A673 (cell line): ENCODE results near the gene PCDHA4. TPM values are rescaled to one million over a fixed set of nuclear protein-coding genes. Genes with fewer than 3 reads are reported as not detected.

Source experiments
- BruUV-seq: library from RNA; stranded (reverse); fragments of 400-500 nt; replicated peaks from 2 replicates; lab custom pipeline; 2021; lab: Mats Ljungman, UMichigan
- CTCF ChIA-PET: fragments of 300-600 bp; sonication (Branson Sonifier 250); formaldehyde crosslinking; loops from one replicate; lab custom pipeline; 2022; ENCODE audit warnings: antibody characterized with exemption; lab: Charles Lee
- POLR2A ChIA-PET: fragments of 300-600 bp; sonication (Branson Sonifier 250); formaldehyde crosslinking; loops from one replicate; lab custom pipeline; 2022; ENCODE audit warnings: antibody characterized with exemption; ENCODE audit not compliant: low non-redundant PET; lab: Charles Lee
- DNase-seq: peaks from one replicate; pipeline ENCODE4 v3.0.0-alpha.2; 2015; ENCODE audit warnings: low spot score
- H3K27ac ChIP-seq: fragments of 200-600 bp; sonication (generic); 2 replicates; pipeline ENCODE4 v1.5.1; 2016; ENCODE audit warnings: mixed run types, low read depth, mild to moderate bottlenecking, mixed read lengths, antibody characterized with exemption, low read length; ENCODE audit not compliant: poor library complexity, severe bottlenecking
- H3K27me3 ChIP-seq: fragments of 200-600 bp; sonication (generic); replicated peaks from 2 replicates; pipeline ENCODE4 v1.6.1; 2017; ENCODE audit warnings: mixed run types, low read depth, mild to moderate bottlenecking, mixed read lengths, antibody characterized with exemption, low read length; ENCODE audit not compliant: insufficient read depth, poor library complexity
- H3K36me3 ChIP-seq: fragments of 200-600 bp; sonication (generic); 2 replicates; pipeline ENCODE4 v1.6.1; 2016; ENCODE audit warnings: mixed run types, mild to moderate bottlenecking, mixed read lengths, antibody characterized with exemption, low read length; ENCODE audit not compliant: insufficient read depth, poor library complexity, severe bottlenecking
- H3K4me1 ChIP-seq: fragments of 200-600 bp; sonication (generic); 2 replicates; pipeline ENCODE4 v1.6.1; 2017; ENCODE audit warnings: mixed run types, mild to moderate bottlenecking, mixed read lengths, antibody characterized with exemption, low read length; ENCODE audit not compliant: insufficient read depth, poor library complexity, severe bottlenecking
- H3K4me3 ChIP-seq: fragments of 200-600 bp; sonication (generic); 2 replicates; pipeline ENCODE4 v1.5.1; 2016; ENCODE audit warnings: low read depth, mixed run types, mild to moderate bottlenecking, mixed read lengths, low read length; ENCODE audit not compliant: poor library complexity, severe bottlenecking
- H3K9me3 ChIP-seq: fragments of 200-600 bp; sonication (generic); 2 replicates; pipeline ENCODE4 v1.6.1; 2016; ENCODE audit warnings: mixed run types, low read depth, mild to moderate bottlenecking, mixed read lengths, antibody characterized with exemption, low read length; ENCODE audit not compliant: poor library complexity, severe bottlenecking
- CTCF ChIP-seq: fragments of 300-800, 200-600 bp; sonication (generic); conservative IDR thresholded peaks from 2 replicates; pipeline ENCODE4 v1.5.1; 2017; ENCODE audit warnings: low read depth, mild to moderate bottlenecking, antibody characterized with exemption, low read length, moderate library complexity, mixed read lengths
- EZH2 ChIP-seq: fragments of 200-600 bp; sonication (generic); IDR thresholded peaks from 2 replicates; pipeline ENCODE4 v1.6.1; 2017; ENCODE audit warnings: borderline replicate concordance, low read depth, mild to moderate bottlenecking, mixed read lengths, antibody characterized with exemption, low read length; ENCODE audit not compliant: poor library complexity, severe bottlenecking
- intact Hi-C: fragments of 100-400 bp; cut with micrococcal nuclease; formaldehyde crosslinking; loops from one replicate; pipeline ENCODE4 v1.10.0; 2022; ENCODE audit not compliant: unreplicated experiment
- total RNA-seq: library from RNA; stranded (reverse); gene quantifications from 2 replicates; pipeline ENCODE4 v1.2.3, GENCODE V29; 2021

PCDHA4 gene
- total RNA-seq, 1 experiment from 2014 or later, result 0.58 TPM

- no peak for TF ChIP-seq EZH2
- TF ChIP-seq CTCF, result peak; percentile 71
- peak within 1 kb of the TSS; percentile 52 for H3K4me3 ChIP-seq
- no TSS peak for BruUV-seq
- H3K27ac ChIP-seq, result no peak within 1 kb of the TSS
- H3K4me1 ChIP-seq, result no peaks in the 10 kb centered on the region
- ChIA-PET POLR2A (interaction anchor here (0.6 kb wide), 1 partner anchor 232 kb away, joined by 3 read pairs; no protein-coding TSS in a partner anchor), CTCF (interaction anchor here (0.6 to 1.8 kb wide), 12 partner anchors 10 to 199 kb away, joined by 3 to 13 read pairs (median 4); partner anchors contain the start of genes PCDHA10, PCDHA12, PCDHA13 and PCDHA5)
- H3K36me3 ChIP-seq, result no peaks in the 10 kb centered on the region
- DNase-seq, result peak; percentile 76
- H3K27me3 ChIP-seq, result no peaks in the 10 kb centered on the region
- intact Hi-C loops, result no loop called here
- no peaks in the 10 kb centered on the region for H3K9me3 ChIP-seq
These were observed 34.4 kb downstream of the PCDHA4 start, which contains the start of gene PCDHA8 for GRCh38 chr5:140840978-140841962. Gene PCDHA8, plus strand, starts transcription at chr5:140841187. Its CDS starts 135 bp downstream, at chr5:140841322.

- no peaks in the 10 kb centered on the region for H3K4me1 ChIP-seq
- ChIA-PET POLR2A (no interaction called here), CTCF (no interaction called here)
- BruUV-seq, result no TSS peak
- TF ChIP-seq EZH2, result no peak
- no peak for TF ChIP-seq CTCF
- DNase-seq, result no peak
- no peaks in the 10 kb centered on the region for H3K9me3 ChIP-seq
- intact Hi-C loops, result no loop called here
- H3K27me3 ChIP-seq, result no peaks in the 10 kb centered on the region
- no peak overlapping the region for H3K27ac ChIP-seq
- no peaks in the 10 kb centered on the region for H3K36me3 ChIP-seq
- no peak overlapping the region for H3K4me3 ChIP-seq
These were observed 36.2 kb downstream of the PCDHA4 start for GRCh38 chr5:140842798-140843733.
